Measurements from ENCODE around the gene KRT72. TPM values are rescaled to one million over a fixed set of nuclear protein-coding genes. Genes with fewer than 3 reads are reported as not detected.

KRT72 gene
- total RNA-seq, 1 experiment from 2014 or later: not detected

DNA sequence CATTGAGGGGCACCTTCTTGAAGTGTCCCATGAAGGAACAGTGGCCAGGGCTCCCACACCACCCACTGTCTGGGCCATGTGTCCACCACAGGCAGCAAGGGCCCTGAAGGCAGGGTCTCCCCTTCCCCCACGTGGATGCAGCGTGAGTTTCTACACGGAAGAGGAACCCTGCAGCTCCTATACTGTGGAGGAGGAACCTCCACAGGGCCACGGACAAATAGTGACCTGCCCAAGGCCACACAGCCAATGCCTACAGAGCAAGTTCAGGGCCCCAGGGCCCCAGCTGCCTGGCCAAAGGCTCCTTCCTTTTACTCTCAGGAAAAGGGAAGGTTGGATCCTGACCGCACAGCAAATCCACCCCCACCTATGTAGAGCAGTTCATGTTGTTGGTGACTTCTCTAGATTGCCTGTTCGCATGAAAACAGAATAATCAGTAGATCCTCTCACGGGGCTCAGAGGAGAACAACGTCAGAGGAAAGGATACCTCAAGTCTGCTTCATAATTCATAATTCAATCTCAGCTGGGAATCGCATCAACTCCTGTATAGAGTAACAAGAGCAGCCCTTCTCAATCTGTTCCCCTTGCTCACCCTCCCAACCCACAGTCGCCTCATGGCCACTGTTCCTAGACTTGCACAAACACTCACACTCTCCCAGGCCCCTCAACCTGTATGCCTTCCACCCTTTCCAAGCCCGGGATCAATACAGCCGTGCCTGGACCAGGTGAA, 28.2 kb upstream of the KRT72 start:
- Histone ChIP-seq H4K20me1 (ENCODE audit: low read length) (no peaks in the 10 kb centered on the region), H3K4me2 (ENCODE audit: low read length) (no peak overlapping the region), H3K4me3 (ENCODE audit: low read length) (no peak overlapping the region), H3K27ac (ENCODE audit: low read length) (no peak overlapping the region), H3K4me1 (ENCODE audit: insufficient read depth, low read length) (no peaks in the 10 kb centered on the region), H3K9me2 (replicated peaks; ENCODE audit: low read length) (no peaks in the 10 kb centered on the region), H3K36me3 (ENCODE audit: low read depth, low read length) (no peaks in the 10 kb centered on the region), H2AFZ (ENCODE audit: low read length) (no peak overlapping the region), H3K9ac (ENCODE audit: low read length) (no peak overlapping the region), H3K27me3 (ENCODE audit: low read length) (0 out of 2 replicates have a peak, but pooled peaks cover 15% of the 10 kb centered on the region), H3K79me2 (ENCODE audit: low read length) (no peaks in the 10 kb centered on the region), H3K9me3 (ENCODE audit: low read length) (no peaks in the 10 kb centered on the region), H3F3A (ENCODE audit: low read length, unreplicated experiment) (no peaks in the 10 kb centered on the region)
- CTCF ChIA-PET: no interaction called here
- no TSS peak for BruUV-seq (replicated peaks)
- TF ChIP-seq EZH2 (IDR thresholded peaks at IDR 0.05; ENCODE audit: low read length, unreplicated experiment): no peak
- TF ChIP-seq, protein P1, sequence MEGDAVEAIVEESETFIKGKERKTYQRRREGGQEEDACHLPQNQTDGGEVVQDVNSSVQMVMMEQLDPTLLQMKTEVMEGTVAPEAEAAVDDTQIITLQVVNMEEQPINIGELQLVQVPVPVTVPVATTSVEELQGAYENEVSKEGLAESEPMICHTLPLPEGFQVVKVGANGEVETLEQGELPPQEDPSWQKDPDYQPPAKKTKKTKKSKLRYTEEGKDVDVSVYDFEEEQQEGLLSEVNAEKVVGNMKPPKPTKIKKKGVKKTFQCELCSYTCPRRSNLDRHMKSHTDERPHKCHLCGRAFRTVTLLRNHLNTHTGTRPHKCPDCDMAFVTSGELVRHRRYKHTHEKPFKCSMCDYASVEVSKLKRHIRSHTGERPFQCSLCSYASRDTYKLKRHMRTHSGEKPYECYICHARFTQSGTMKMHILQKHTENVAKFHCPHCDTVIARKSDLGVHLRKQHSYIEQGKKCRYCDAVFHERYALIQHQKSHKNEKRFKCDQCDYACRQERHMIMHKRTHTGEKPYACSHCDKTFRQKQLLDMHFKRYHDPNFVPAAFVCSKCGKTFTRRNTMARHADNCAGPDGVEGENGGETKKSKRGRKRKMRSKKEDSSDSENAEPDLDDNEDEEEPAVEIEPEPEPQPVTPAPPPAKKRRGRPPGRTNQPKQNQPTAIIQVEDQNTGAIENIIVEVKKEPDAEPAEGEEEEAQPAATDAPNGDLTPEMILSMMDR (conservative IDR thresholded peaks at IDR 0.05; ENCODE audit: low read depth, low read length): no peak
- no peak for TF ChIP-seq EZH2phosphoT487 (IDR thresholded peaks at IDR 0.05; ENCODE audit: borderline replicate concordance, low read length)
- intact Hi-C loops (cut with micrococcal nuclease): no loop called here
- DNase-seq: no peak
- POLR2A ChIA-PET (ENCODE audit: unreplicated experiment): no interaction called here
- ATAC-seq: no peak

DNA sequence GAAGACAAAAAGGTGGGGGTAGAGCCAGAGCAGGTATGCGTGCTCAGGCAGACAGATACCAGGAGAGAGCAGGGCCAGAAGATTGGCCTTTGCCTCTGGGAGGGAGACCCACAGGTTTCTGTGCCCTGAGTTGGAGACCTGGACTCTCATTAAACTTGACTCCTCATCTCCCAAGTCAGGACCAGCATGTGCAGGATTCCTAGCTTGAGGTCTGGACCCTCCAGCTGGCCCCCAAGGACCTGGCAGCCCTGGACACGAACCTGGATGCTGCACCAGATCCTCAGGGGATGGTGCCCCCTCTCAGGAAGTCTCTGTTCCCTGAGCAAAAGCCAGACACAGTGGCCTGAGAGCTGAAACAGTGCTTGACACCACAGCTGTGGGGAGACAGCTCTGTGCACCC, 27.6 kb upstream of the KRT72 start:
- Histone ChIP-seq H3K4me2 (ENCODE audit: low read length) (no peak overlapping the region), H2AFZ (ENCODE audit: low read length) (no peak overlapping the region), H3K4me3 (ENCODE audit: low read length) (no peak overlapping the region), H3K27ac (ENCODE audit: low read length) (no peak overlapping the region), H3K79me2 (ENCODE audit: low read length) (no peaks in the 10 kb centered on the region), H3K27me3 (ENCODE audit: low read length) (0 out of 2 replicates have a peak, but pooled peaks cover 18% of the 10 kb centered on the region), H4K20me1 (ENCODE audit: low read length) (no peaks in the 10 kb centered on the region), H3K9me3 (ENCODE audit: low read length) (no peaks in the 10 kb centered on the region), H3F3A (ENCODE audit: low read length, unreplicated experiment) (no peaks in the 10 kb centered on the region), H3K9me2 (replicated peaks; ENCODE audit: low read length) (no peaks in the 10 kb centered on the region), H3K4me1 (ENCODE audit: insufficient read depth, low read length) (no peaks in the 10 kb centered on the region), H3K36me3 (ENCODE audit: low read depth, low read length) (no peaks in the 10 kb centered on the region), H3K9ac (ENCODE audit: low read length) (no peak overlapping the region)
- DNase-seq (no peak), ATAC-seq (no peak)
- ChIA-PET CTCF (no interaction called here), POLR2A (ENCODE audit: unreplicated experiment) (no interaction called here)
- no peak for TF ChIP-seq EZH2phosphoT487 (IDR thresholded peaks at IDR 0.05; ENCODE audit: borderline replicate concordance, low read length)
- TF ChIP-seq, protein P1 (conservative IDR thresholded peaks at IDR 0.05; ENCODE audit: low read depth, low read length): no peak
- TF ChIP-seq EZH2 (IDR thresholded peaks at IDR 0.05; ENCODE audit: low read length, unreplicated experiment): no peak
- BruUV-seq (replicated peaks): no TSS peak
- intact Hi-C loops (cut with micrococcal nuclease): no loop called here

DNA sequence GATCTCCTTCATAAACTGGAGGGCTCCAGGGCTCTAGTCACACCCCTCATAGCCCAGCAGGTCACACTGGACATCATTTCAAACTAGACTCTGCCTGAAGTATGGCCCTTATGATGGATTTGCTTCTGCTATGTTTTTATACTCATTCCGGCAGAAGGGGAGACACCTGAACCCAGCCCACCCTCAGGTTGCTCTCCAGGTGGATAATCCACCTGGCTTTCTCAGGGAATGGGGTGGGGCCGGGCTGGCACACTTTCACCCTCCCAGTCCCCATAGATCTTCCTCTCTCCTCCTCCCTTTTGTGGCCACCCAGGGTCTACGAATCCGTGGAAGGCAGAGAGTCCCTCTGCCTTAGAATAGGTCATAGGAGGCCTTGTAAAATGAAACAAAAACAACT, 26.8 kb upstream of the KRT72 start:
- Histone ChIP-seq H3K4me1 (ENCODE audit: insufficient read depth, low read length) (no peaks in the 10 kb centered on the region), H2AFZ (ENCODE audit: low read length) (no peak overlapping the region), H3K9me2 (replicated peaks; ENCODE audit: low read length) (no peaks in the 10 kb centered on the region), H3K27me3 (ENCODE audit: low read length) (0 out of 2 replicates have a peak, but pooled peaks cover 13% of the 10 kb centered on the region), H3K4me3 (ENCODE audit: low read length) (no peak overlapping the region), H3K36me3 (ENCODE audit: low read depth, low read length) (no peaks in the 10 kb centered on the region), H3K27ac (ENCODE audit: low read length) (no peak overlapping the region), H3F3A (ENCODE audit: low read length, unreplicated experiment) (no peaks in the 10 kb centered on the region), H3K79me2 (ENCODE audit: low read length) (no peaks in the 10 kb centered on the region), H3K4me2 (ENCODE audit: low read length) (no peak overlapping the region), H3K9me3 (ENCODE audit: low read length) (no peaks in the 10 kb centered on the region), H4K20me1 (ENCODE audit: low read length) (no peaks in the 10 kb centered on the region), H3K9ac (ENCODE audit: low read length) (no peak overlapping the region)
- ATAC-seq (no peak), DNase-seq (no peak)
- intact Hi-C loops (cut with micrococcal nuclease): no loop called here
- no TSS peak for BruUV-seq (replicated peaks)
- CTCF ChIA-PET: no interaction called here
- POLR2A ChIA-PET (ENCODE audit: unreplicated experiment): no interaction called here
- TF ChIP-seq EZH2 (IDR thresholded peaks at IDR 0.05; ENCODE audit: low read length, unreplicated experiment) (no peak), EZH2phosphoT487 (IDR thresholded peaks at IDR 0.05; ENCODE audit: borderline replicate concordance, low read length) (no peak)
- TF ChIP-seq, protein P1 (conservative IDR thresholded peaks at IDR 0.05; ENCODE audit: low read depth, low read length): no peak
